GM10266 (cell line): ENCODE measurements around the gene TNS2.
"Not testable (repeated sequence)": the region's sequence is repeated elsewhere in the genome, so short reads cannot be mapped to it uniquely, and the experiment has no call there.

ENCODE experiments used
- DNase-seq: peaks from one replicate; pipeline ENCODE4 v3.0.0; 2012; ENCODE audit errors: extremely low spot score
- CTCF ChIP-seq: IDR thresholded peaks from 2 replicates; pipeline ENCODE4 v1.5.1; 2012; ENCODE audit warnings: mild to moderate bottlenecking, low read depth; ENCODE audit not compliant: control insufficient read depth, insufficient read depth; ENCODE audit errors: missing control alignments

Gene TNS2

GRCh38 chr12:53102883-53103807, 53.3 kb downstream of the TNS2 start, which contains the start of gene SOAT2:
Gene SOAT2, plus strand, starts transcription at chr12:53103486. Its CDS starts 92 bp downstream, at chr12:53103578.
- no peak for TF ChIP-seq CTCF
- DNase-seq, result no peak

GRCh38 chr12:53103860-53104305, 54.0 kb downstream of the TNS2 start:
- DNase-seq, result no peak
- TF ChIP-seq CTCF, result no peak

- TF ChIP-seq CTCF, result no peak
- DNase-seq, result no peak
Measured at GRCh38 chr12:53105256-53105655, 55.4 kb downstream of the TNS2 start.

GRCh38 chr12:53105712-53106439, 56.0 kb downstream of the TNS2 start:
- no peak for TF ChIP-seq CTCF
- no peak for DNase-seq

- no peak for DNase-seq
- no peak for TF ChIP-seq CTCF
Measured at GRCh38 chr12:53107122-53107521, 57.3 kb downstream of the TNS2 start.

- DNase-seq, result not testable (repeated sequence)
Measured at GRCh38 chr12:53112431-53112830, 62.6 kb downstream of the TNS2 start.

- no peak for DNase-seq
- no peak for TF ChIP-seq CTCF
Measured at GRCh38 chr12:53113136-53113705, 63.4 kb downstream of the TNS2 start.
